GM12865 (cell line): ENCODE data around the gene SRP19.

ENCODE experiments used
- DNase-seq: peaks from one replicate; pipeline ENCODE4 v3.0.0; 2010; ENCODE audit warnings: low read depth
- H3K4me3 ChIP-seq: 2 replicates; pipeline ENCODE4 v1.5.1; 2011; ENCODE audit warnings: mild to moderate bottlenecking, low read depth, low read length, control low read depth
- CTCF ChIP-seq: IDR thresholded peaks from 2 replicates; pipeline ENCODE4 v1.5.1; 2011; ENCODE audit warnings: low read length, control low read depth, low read depth, inconsistent platforms; ENCODE audit not compliant: insufficient read depth; ENCODE audit errors: missing control alignments

Gene SRP19

GRCh38 chr5:112860929-112861637, at the start of gene SRP19:
TSS of gene SRP19 (plus strand) at chr5:112861287. CDS start at chr5:112861377, 90 bp downstream.
- peak; percentile 97 for DNase-seq
- peak within 1 kb of the TSS; percentile 66 for H3K4me3 ChIP-seq
- no peak for TF ChIP-seq CTCF

- no peak for TF ChIP-seq CTCF
- H3K4me3 ChIP-seq = no peak overlapping the region
- no peak for DNase-seq
Observed at GRCh38 chr5:112812549-112812948, 48.5 kb upstream of the SRP19 start.

- TF ChIP-seq CTCF = no peak
- H3K4me3 ChIP-seq = no peak overlapping the region
Observed at GRCh38 chr5:112820246-112820645, 40.8 kb upstream of the SRP19 start.

GRCh38 chr5:112822456-112822855, 38.6 kb upstream of the SRP19 start:
- no peak for DNase-seq
- H3K4me3 ChIP-seq = no peak overlapping the region
- no peak for TF ChIP-seq CTCF

More at GRCh38 chr5:112820246-112820645, 40.8 kb upstream of the SRP19 start:
- DNase-seq = no peak

GRCh38 chr5:112823181-112823580, 37.9 kb upstream of the SRP19 start:
- H3K4me3 ChIP-seq = no peak overlapping the region
- no peak for TF ChIP-seq CTCF
- no peak for DNase-seq

GRCh38 chr5:112823656-112824055, 37.4 kb upstream of the SRP19 start:
- no peak for DNase-seq
- no peak for TF ChIP-seq CTCF
- H3K4me3 ChIP-seq = no peak overlapping the region

GRCh38 chr5:112824197-112824596, 36.9 kb upstream of the SRP19 start:
- no peak overlapping the region for H3K4me3 ChIP-seq
- TF ChIP-seq CTCF = no peak
- DNase-seq = no peak
